Naive thymus-derived CD4-positive, alpha-beta T cell (primary cell): ENCODE data around the gene MRPS30. TPM values are rescaled to one million over a fixed set of nuclear protein-coding genes. Genes with fewer than 3 reads are reported as not detected.
A peak's percentile ranks its signal among the peaks of the same experiment; 100 is the strongest.
"Not testable (repeated sequence)": the region's sequence is repeated elsewhere in the genome, so short reads cannot be mapped to it uniquely, and the experiment has no call there.

Experiments
- ATAC-seq: fragments of 150-1000 bp; cut with Tn5 transposase; 2 replicates; pipeline ENCODE4 v1.10.0; 2021; ENCODE audit warnings: mild to moderate bottlenecking, moderate library complexity
- CTCF ChIA-PET: fragments of 350-600 bp; sonication (Branson Sonifier 250); formaldehyde crosslinking; loops from one replicate; lab custom pipeline; 2021; ENCODE audit warnings: antibody characterized with exemption; lab: Charles Lee
- POLR2A ChIA-PET: fragments of 350-600 bp; sonication (Branson Sonifier 250); formaldehyde crosslinking; loops from one replicate; lab custom pipeline; 2021; ENCODE audit warnings: antibody characterized with exemption, inconsistent platforms; lab: Charles Lee
- DNase-seq, 9 donors: peaks; one replicate each; pipeline versions ENCODE4 v3.0.0 to v3.0.0-alpha.2; 2020 to 2022; ENCODE audit warnings: mixed read lengths in 1 of 9
- H3K27ac ChIP-seq: one replicate; pipeline ENCODE4 v1.7.0; 2013; ENCODE audit warnings: mild to moderate bottlenecking, low read depth, low read length, moderate library complexity
- H3K27me3 ChIP-seq, 2 donors: one replicate each; pipeline ENCODE4 v1.7.0; 2013; ENCODE audit warnings: low read length in 2 of 2, mild to moderate bottlenecking in 2 of 2, moderate library complexity in 2 of 2; ENCODE audit not compliant: control insufficient read depth in 2 of 2, insufficient read depth in 2 of 2
- H3K36me3 ChIP-seq, 3 experiments: 1 replicate in 2 of 3; 2 replicates in 1 of 3; pipeline ENCODE4 v1.7.0; 2013; ENCODE audit warnings: low read length in 3 of 3, mild to moderate bottlenecking in 3 of 3, moderate library complexity in 1 of 3; ENCODE audit not compliant: insufficient read depth in 3 of 3, control insufficient read depth in 2 of 3
- H3K4me1 ChIP-seq, 2 donors: one replicate each; pipeline ENCODE4 v1.7.0; 2013; ENCODE audit warnings: low read length in 2 of 2, mild to moderate bottlenecking in 2 of 2, moderate library complexity in 1 of 2; ENCODE audit not compliant: control insufficient read depth in 2 of 2, insufficient read depth in 2 of 2
- H3K4me3 ChIP-seq: 2 replicates; pipeline ENCODE4 v1.7.0; 2013; ENCODE audit warnings: mild to moderate bottlenecking, low read length
- H3K9me3 ChIP-seq, 3 experiments: 1 replicate in 2 of 3; 2 replicates in 1 of 3; pipeline ENCODE4 v1.7.0; 2013; ENCODE audit warnings: low read length in 3 of 3; ENCODE audit not compliant: control insufficient read depth in 2 of 3
- H3K27ac Mint-ChIP-seq, 9 donors: one replicate each; pipeline ENCODE4 v1.8.0; 2020 to 2022; ENCODE audit warnings: mixed read lengths in 9 of 9, mild to moderate bottlenecking in 8 of 9, moderate library complexity in 5 of 9, inconsistent platforms in 2 of 9
- H3K27me3 Mint-ChIP-seq, 5 donors: one replicate each; pipeline ENCODE4 v1.8.0; 2021 to 2022; ENCODE audit warnings: mixed read lengths in 5 of 5, mild to moderate bottlenecking in 1 of 5
- H3K36me3 Mint-ChIP-seq, 5 donors: one replicate each; pipeline ENCODE4 v1.8.0; 2020 to 2022; ENCODE audit warnings: mixed read lengths in 5 of 5, mild to moderate bottlenecking in 3 of 5, inconsistent platforms in 1 of 5
- H3K4me1 Mint-ChIP-seq, 7 donors: one replicate each; pipeline ENCODE4 v1.8.0; 2020 to 2022; ENCODE audit warnings: mixed read lengths in 7 of 7, mild to moderate bottlenecking in 3 of 7, inconsistent platforms in 1 of 7
- H3K4me3 Mint-ChIP-seq, 10 donors: one replicate each; pipeline ENCODE4 v1.8.0; 2020 to 2022; ENCODE audit warnings: mild to moderate bottlenecking in 10 of 10, mixed read lengths in 10 of 10, moderate library complexity in 6 of 10, inconsistent platforms in 2 of 10
- H3K9me3 Mint-ChIP-seq, 11 donors: one replicate each; pipeline ENCODE4 v1.8.0; 2020 to 2022; ENCODE audit warnings: mixed read lengths in 11 of 11, mild to moderate bottlenecking in 4 of 11, inconsistent platforms in 1 of 11, moderate library complexity in 1 of 11
- intact Hi-C, 2 donors: fragments of 100-400 bp; cut with micrococcal nuclease; formaldehyde crosslinking; loops; one replicate each; pipeline ENCODE4 v1.15.1; 2023
- polyA plus RNA-seq, 2 donors: library from polyadenylated mRNA; unstranded; fragments of 300-500 nt; fragmentation: Illumina TruSeq; gene quantifications; one replicate each; pipeline ENCODE4 v1.2.3, GENCODE V29; 2021
- total RNA-seq, 6 experiments: library from RNA in 5 of 6; stranded (reverse) in 5 of 6; gene quantifications; 1 replicate in 5 of 6; 2 replicates in 1 of 6; pipeline ENCODE4 v1.2.3 and lab custom pipeline; 2021 to 2026

MRPS30 gene
- total and polyA plus RNA-seq, 7 experiments from 2014 or later = 31.1 to 89.5 (median 55.4) TPM

GRCh38 chr5:44774279-44774880 is 34.4 kb upstream of the MRPS30 start:
- DNase-seq = peak in 5 of 9 donors; percentile 10 to 23 (median 14)
- H3K4me1 Mint-ChIP-seq = no peaks in the 10 kb centered on the region
- no peak overlapping the region for H3K27ac Mint-ChIP-seq

GRCh38 chr5:44779167-44779566 is 29.6 kb upstream of the MRPS30 start:
- Histone ChIP-seq H3K36me3 (no peaks in the 10 kb centered on the region), H3K27me3 (no peaks in the 10 kb centered on the region), H3K27ac (no peak overlapping the region), H3K9me3 (no peaks in the 10 kb centered on the region), H3K4me3 (no peak overlapping the region), H3K4me1 (no peaks in the 10 kb centered on the region)
- Mint-ChIP-seq H3K4me1 (no peaks in the 10 kb centered on the region), H3K27me3 (peaks cover 0 to 5% (median 0%) of the 10 kb centered on the region in 5 donors), H3K4me3 (no peak overlapping the region), H3K27ac (no peak overlapping the region), H3K36me3 (no peaks in the 10 kb centered on the region), H3K9me3 (no peaks in the 10 kb centered on the region)
- DNase-seq = no peak
- POLR2A ChIA-PET = no interaction called here
- no peak for ATAC-seq
- CTCF ChIA-PET = no interaction called here
- intact Hi-C loops = loop anchor here in 1 of 2 donors (10.0 kb wide), 1 partner anchor 1144 kb away; no protein-coding TSS in a partner anchor

More at GRCh38 chr5:44774279-44774880, 34.4 kb upstream of the MRPS30 start:
- Mint-ChIP-seq H3K4me3 (no peak overlapping the region), H3K27me3 (peaks cover 7 to 21% (median 12%) of the 10 kb centered on the region in 5 donors), H3K36me3 (no peaks in the 10 kb centered on the region), H3K9me3 (no peaks in the 10 kb centered on the region)
- no peak overlapping the region for H3K27ac ChIP-seq
- no peaks in the 10 kb centered on the region for H3K9me3 ChIP-seq
- CTCF ChIA-PET = interaction anchor here (0.7 to 1.1 kb wide), 3 partner anchors 12 to 1143 kb away, joined by 3 read pairs; no protein-coding TSS in a partner anchor
- no peak overlapping the region for H3K4me3 ChIP-seq
- POLR2A ChIA-PET = interaction anchor here (0.7 kb wide), 1 partner anchor 32 kb away, joined by 3 read pairs; no protein-coding TSS in a partner anchor
- no peaks in the 10 kb centered on the region for H3K36me3 ChIP-seq
- no peaks in the 10 kb centered on the region for H3K27me3 ChIP-seq
- no peaks in the 10 kb centered on the region for H3K4me1 ChIP-seq
- intact Hi-C loops = loop anchor here (1.0 to 10.0 kb wide), 5 partner anchors 238 to 1667 kb away; no protein-coding TSS in a partner anchor
- no peak for ATAC-seq

GRCh38 chr5:44783634-44784315 is 25.0 kb upstream of the MRPS30 start:
- H3K9me3 ChIP-seq = no peaks in the 10 kb centered on the region
- peaks cover 0 to 8% (median 0%) of the 10 kb centered on the region in 5 donors for H3K36me3 Mint-ChIP-seq
- intact Hi-C loops = no loop called here
- H3K4me3 Mint-ChIP-seq = no peak overlapping the region
- H3K27ac ChIP-seq = no peak overlapping the region
- H3K27me3 Mint-ChIP-seq = peaks cover 0 to 5% (median under 1%) of the 10 kb centered on the region in 5 donors
- ChIA-PET POLR2A (no interaction called here), CTCF (no interaction called here)
- H3K36me3 ChIP-seq = no peaks in the 10 kb centered on the region
- no peak overlapping the region for H3K4me3 ChIP-seq
- peak overlapping the region in 1 of 9 donors; percentile 4 for H3K27ac Mint-ChIP-seq
- no peaks in the 10 kb centered on the region for H3K4me1 Mint-ChIP-seq
- DNase-seq (no peak), ATAC-seq (no peak)
- H3K9me3 Mint-ChIP-seq = peaks cover 0 to 29% (median 3%) of the 10 kb centered on the region in 11 donors
- H3K27me3 ChIP-seq = no peaks in the 10 kb centered on the region
- H3K4me1 ChIP-seq = no peaks in the 10 kb centered on the region

GRCh38 chr5:44787731-44788130 is 21.0 kb upstream of the MRPS30 start:
- intact Hi-C loops = no loop called here
- H3K4me3 ChIP-seq = no peak overlapping the region
- Mint-ChIP-seq H3K27me3 (peaks cover 0 to 14% (median 4%) of the 10 kb centered on the region in 5 donors), H3K27ac (no peak overlapping the region), H3K4me1 (no peaks in the 10 kb centered on the region), H3K4me3 (no peak overlapping the region), H3K36me3 (peaks cover 0 to 23% (median 0%) of the 10 kb centered on the region in 5 donors), H3K9me3 (peaks cover 6 to 55% (median 10%) of the 10 kb centered on the region in 11 donors)
- H3K4me1 ChIP-seq = no peaks in the 10 kb centered on the region
- H3K36me3 ChIP-seq = no peaks in the 10 kb centered on the region
- POLR2A ChIA-PET = no interaction called here
- CTCF ChIA-PET = no interaction called here
- DNase-seq (no peak), ATAC-seq (no peak)
- H3K9me3 ChIP-seq = peaks cover 0 to 3% (median 0%) of the 10 kb centered on the region in 3 experiments
- H3K27ac ChIP-seq = no peak overlapping the region
- H3K27me3 ChIP-seq = no peaks in the 10 kb centered on the region

- H3K4me3 ChIP-seq, CTCF ChIA-PET, H3K4me1 ChIP-seq, POLR2A ChIA-PET, H3K27ac Mint-ChIP-seq, H3K27me3 ChIP-seq, H3K36me3 ChIP-seq, ATAC-seq, intact Hi-C loops, H3K4me1 Mint-ChIP-seq, H3K4me3 Mint-ChIP-seq, H3K27ac ChIP-seq, DNase-seq: not testable (repeated sequence)
- Mint-ChIP-seq H3K9me3 (peaks cover 11 to 72% (median 22%) of the 10 kb centered on the region in 11 donors), H3K36me3 (peaks cover 0 to 30% (median 7%) of the 10 kb centered on the region in 5 donors), H3K27me3 (peaks cover 0 to 14% (median 4%) of the 10 kb centered on the region in 5 donors)
- peaks cover 0 to 15% (median 0%) of the 10 kb centered on the region in 3 experiments for H3K9me3 ChIP-seq
These were observed 19.3 kb upstream of the MRPS30 start for GRCh38 chr5:44789372-44789995.

- ATAC-seq, POLR2A ChIA-PET: not testable (repeated sequence)
These were observed 16.6 kb upstream of the MRPS30 start for GRCh38 chr5:44792031-44792673.

More at GRCh38 chr5:44792031-44792673, 16.6 kb upstream of the MRPS30 start:
- H3K4me1 ChIP-seq, DNase-seq, H3K4me3 ChIP-seq, H3K4me1 Mint-ChIP-seq, intact Hi-C loops, H3K27ac Mint-ChIP-seq, H3K4me3 Mint-ChIP-seq, CTCF ChIA-PET, H3K36me3 ChIP-seq, H3K27ac ChIP-seq, H3K27me3 ChIP-seq: not testable (repeated sequence)
- H3K9me3 ChIP-seq = peaks cover 0 to 15% (median 0%) of the 10 kb centered on the region in 3 experiments
- H3K36me3 Mint-ChIP-seq = peaks cover 0 to 36% (median 10%) of the 10 kb centered on the region in 5 donors
- peaks cover 13 to 82% (median 27%) of the 10 kb centered on the region in 11 donors for H3K9me3 Mint-ChIP-seq
- peaks cover 0 to 14% (median 9%) of the 10 kb centered on the region in 5 donors for H3K27me3 Mint-ChIP-seq
